ENCODE measurements around the gene BLTP2.
A peak's percentile ranks its signal among the peaks of the same experiment; 100 is the strongest.
"Not testable (repeated sequence)": the region's sequence is repeated elsewhere in the genome, so short reads cannot be mapped to it uniquely, and the experiment has no call there.

The BLTP2 gene

GRCh38 chr17:28645576-28645939, 600 bp upstream of the BLTP2 start:
- no peak for DNase-seq

- peak; percentile 29 for DNase-seq
Observed at GRCh38 chr17:28643983-28644786, 773 bp downstream of the BLTP2 start.

- no peak for DNase-seq
Observed at GRCh38 chr17:28641579-28641978, 3.4 kb downstream of the BLTP2 start.

- no peak for DNase-seq
Observed at GRCh38 chr17:28635506-28635905, 9.5 kb downstream of the BLTP2 start.

- no peak for DNase-seq
Observed at GRCh38 chr17:28634206-28634865, 10.6 kb downstream of the BLTP2 start.

DNA sequence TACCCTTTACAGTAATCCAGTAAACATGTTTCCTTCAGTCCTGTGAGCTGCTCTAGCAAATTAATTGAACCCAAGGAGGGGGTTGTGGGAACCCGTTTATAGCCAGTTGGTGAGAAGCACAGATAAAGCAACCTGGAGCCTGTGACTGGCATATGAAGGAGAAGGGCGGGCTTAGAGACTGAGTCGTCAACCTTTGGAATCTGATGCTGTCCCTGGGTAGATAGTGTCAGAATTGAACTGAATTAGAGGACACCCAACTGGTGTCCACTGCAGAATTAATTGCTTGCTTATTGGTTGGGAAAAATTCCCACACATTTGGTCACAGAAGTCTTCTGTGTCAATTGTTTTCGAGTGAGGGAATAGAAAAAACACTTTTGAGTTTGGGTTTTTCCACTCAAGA, 18.1 kb downstream of the BLTP2 start:
- no peak for DNase-seq

- DNase-seq: no peak
Observed at GRCh38 chr17:28624148-28624547, 20.8 kb downstream of the BLTP2 start.

GRCh38 chr17:28623696-28624095, 21.3 kb downstream of the BLTP2 start:
- no peak for DNase-seq

DNA sequence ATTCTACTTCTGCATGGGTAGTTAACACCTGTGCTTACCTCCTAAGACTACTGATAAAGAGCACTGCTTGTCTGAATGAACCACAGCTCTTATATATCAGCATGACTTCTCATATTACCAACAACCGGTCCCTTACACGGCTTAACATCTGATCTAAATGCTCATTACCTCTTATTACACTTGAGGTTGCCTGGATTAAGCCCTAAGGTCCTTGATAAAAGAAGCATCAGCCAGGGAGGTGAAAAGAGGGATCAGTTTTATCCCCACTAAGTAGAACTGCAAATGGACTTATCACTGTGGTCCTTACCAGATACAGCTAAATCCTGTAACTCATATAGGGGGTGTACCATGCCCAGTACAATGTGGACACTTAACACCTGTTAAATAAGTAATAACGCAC, 22.8 kb downstream of the BLTP2 start:
- DNase-seq: no peak

DNA sequence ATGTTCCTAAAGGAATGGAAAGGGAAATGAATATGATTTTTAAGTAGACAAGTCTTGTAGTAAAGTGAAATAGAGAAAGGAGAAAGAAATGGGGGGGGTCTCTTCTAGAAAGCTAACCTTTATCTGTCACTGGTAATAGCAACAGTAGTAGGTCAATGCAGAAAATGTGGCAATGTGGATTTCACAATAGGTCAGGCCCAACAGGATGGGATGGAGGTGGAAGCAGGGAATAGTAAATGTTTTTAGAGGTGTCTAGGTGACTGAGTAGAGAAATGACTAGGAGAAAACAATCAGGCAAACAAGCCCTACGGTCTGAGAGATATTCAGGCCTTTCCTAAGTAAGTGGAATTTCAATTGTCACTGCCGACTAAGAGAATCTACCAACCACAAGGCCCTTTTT, 24.9 kb downstream of the BLTP2 start:
- DNase-seq: no peak

GRCh38 chr17:28618464-28618863, 26.5 kb downstream of the BLTP2 start:
- no peak for DNase-seq

GRCh38 chr17:28616281-28616680, 28.7 kb downstream of the BLTP2 start:
- DNase-seq: no peak

- no peak for DNase-seq
Observed at GRCh38 chr17:28615260-28615940, 29.6 kb downstream of the BLTP2 start.

DNA sequence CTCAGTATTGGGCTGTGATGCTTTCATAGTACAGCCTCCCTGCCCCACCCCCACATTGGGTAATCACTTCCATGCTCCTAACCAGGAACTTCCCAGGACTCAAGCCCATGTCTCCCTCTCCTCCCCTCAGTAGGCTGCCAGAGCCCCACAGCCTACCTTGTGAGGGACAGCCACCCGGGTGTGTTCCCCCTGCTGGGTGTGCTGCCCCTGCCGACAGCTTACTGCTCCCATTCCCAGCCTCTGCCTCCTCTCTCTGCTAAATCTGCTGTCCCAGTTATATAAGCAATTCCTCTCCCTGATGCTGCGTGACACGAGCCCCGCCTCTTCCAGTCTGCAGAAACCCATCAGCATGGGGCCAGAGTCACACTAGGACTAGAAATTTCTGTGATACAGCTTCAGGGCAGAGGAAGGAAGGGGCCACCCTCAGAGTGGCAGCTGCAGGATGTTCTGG, 31.0 kb downstream of the BLTP2 start, which contains the start of gene RSKR:
RSKR (minus strand) TSS at position 255 of the 451 bp plus-strand sequence; CDS start at position 231, 24 bp downstream.
- no peak for DNase-seq

DNA sequence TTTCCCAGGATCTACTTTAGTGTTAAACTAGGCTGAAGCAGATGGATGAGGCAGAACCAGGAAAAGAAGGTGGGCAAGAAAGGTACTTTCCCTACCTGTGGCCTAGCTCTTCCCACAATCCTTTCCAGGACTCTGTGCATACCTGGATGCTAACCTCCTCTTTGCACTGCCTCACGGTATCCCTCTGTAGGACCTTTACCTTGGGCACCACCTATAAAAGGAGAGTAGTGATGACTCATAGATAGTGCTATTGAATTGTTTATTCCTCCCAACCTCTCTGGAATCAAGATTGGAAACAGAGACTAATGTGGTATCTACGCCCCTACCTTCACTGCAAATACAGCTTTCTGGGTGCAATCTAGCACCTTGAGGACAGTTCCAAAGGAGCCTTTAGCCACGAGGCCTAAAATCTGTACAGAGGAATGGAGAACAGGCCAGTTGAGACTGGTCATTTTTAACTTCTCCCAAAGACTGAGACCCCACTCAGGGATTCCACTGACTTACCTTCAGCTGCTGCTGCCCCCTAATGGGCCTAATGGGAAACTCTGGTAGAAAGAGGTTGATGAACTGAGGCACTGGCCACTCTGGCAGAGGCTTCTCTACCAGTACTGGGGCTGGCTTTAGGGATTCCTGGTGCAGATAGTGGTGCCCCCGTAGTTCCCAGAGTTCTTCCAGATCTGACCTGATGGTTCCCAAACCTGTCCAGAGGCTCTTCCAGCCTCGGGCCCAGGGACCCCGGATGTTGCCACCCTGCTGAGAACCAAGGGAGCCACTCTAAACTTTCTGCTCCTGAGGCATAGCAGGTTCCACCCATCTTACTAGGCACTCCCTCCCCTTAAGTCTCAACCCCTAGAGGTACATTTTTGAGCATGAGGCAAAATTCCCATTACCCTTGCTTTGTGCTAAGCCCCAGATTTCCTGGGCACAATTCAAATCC, 31.8 kb downstream of the BLTP2 start:
- DNase-seq: peak; percentile 40

DNA sequence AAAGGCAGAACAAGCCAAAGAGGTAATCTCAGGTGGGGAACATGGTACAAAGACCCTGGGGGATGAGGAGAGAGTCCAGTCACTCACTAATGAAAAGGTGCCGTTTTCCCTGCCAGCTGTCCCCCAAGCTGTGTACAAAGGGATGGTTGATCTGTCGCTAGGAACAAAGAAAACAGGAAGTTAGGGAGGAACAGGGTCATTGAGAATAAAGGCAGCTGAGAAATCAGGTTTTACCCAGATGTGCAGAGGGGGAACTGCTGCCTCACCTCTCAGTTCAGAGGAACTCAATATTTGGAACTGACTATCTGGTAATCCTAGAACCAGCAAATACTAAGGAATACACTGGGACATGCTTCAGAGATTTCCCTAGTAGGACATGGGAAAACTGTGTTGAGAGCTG, 32.4 kb downstream of the BLTP2 start:
- no peak for DNase-seq

- no peak for DNase-seq
Observed at GRCh38 chr17:28610376-28610775, 34.6 kb downstream of the BLTP2 start.

GRCh38 chr17:28604031-28604430, 40.9 kb downstream of the BLTP2 start:
- not testable (repeated sequence) for DNase-seq

- peak; percentile 71 for DNase-seq
Observed at GRCh38 chr17:28599311-28600184, 45.4 kb downstream of the BLTP2 start.

GRCh38 chr17:28598799-28599310, 46.1 kb downstream of the BLTP2 start, which contains the start of gene SPAG5:
Gene SPAG5 (minus strand): TSS chr17:28599025. CDS start chr17:28598946, 79 bp downstream.
- peak; percentile 94 for DNase-seq

DNA sequence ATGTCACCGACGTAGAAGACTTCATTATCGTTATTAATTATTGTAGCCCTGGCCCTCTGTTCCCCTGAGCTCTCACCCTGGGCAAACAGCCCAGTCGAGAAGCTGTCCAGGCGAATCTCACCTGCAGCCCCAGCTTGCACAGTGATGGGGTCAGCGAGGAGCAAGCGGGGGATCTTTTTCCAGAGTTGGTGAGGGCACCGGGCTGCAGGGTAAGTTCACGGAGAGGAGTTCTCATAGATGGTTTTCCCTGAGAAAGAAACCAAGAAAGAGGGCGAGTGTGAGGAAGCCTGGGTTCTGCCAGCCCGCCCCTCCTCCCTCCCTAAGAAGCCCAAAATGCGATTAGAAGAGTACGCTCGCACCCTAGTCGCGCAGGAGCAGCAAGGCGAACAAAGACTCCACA, 46.6 kb downstream of the BLTP2 start:
- no peak for DNase-seq

Data from activated naive CD4-positive, alpha-beta T cell treated with anti-CD3 and anti-CD28 coated beads, Interleukin-2, amount 50 U/mL, for 16 hours (primary cell).